ENCODE data around the gene CNTN1.
"Not testable (repeated sequence)": the region's sequence is repeated elsewhere in the genome, so short reads cannot be mapped to it uniquely, and the experiment has no call there.

CNTN1 gene

DNA sequence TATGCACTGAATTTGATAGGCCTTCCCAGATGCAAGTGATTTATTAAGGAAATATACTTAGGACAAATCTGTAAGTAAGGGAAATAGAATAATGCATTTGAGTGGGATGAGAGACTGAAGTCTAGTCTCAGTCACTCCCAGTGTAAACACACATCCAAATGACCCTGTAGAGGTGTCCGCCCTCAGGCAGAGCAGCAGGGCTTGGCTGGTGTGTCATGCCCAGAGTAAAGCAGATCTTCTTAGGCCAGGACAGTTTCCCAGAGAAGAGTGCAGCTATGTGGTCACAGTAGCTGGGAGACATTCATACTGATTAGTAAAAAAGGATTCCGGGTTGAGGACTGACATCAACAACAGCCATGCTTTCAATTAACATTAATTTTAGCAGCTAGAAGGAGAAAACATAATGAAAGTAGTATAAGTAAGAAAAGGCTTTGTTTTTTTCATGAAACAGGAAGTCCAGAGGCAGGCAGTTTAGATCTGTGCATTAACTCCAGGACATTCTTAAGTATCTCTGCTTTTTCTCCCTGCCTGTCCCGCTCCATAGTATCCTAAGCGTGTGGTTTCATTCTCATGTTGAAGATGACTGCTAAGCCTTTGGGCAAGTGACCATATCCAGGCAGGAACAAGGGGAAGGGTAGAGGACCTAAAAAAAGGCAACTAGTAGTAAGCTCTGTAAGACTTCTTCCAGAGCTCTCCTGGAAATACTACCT lies 35.7 kb downstream of the CNTN1 start:
- H3K4me3 ChIP-seq (ENCODE audit: low read length): no peak overlapping the region
- TF ChIP-seq ZNF274 (IDR thresholded peaks at IDR 0.05; ENCODE audit: low read depth, low read length): no peak

DNA sequence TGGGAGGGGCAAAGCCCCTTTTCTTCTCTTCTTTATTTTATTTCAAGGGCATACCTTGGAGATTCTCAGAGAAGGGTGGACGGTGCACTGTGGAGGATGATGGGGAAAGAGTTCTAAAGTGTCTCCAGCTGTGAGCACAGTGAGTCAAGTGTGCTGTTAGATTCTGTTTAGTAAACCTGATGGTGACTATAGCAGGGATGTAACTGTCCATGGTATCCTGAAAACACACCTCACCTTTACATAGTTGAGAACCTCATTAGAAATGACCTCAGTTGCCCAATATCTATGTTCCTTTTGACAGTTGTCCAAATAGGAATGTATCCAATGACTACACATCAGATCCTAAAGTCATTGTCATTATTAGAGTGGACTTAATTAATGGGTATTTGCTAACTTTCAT lies 38.0 kb downstream of the CNTN1 start:
- no peak for TF ChIP-seq ZNF274 (IDR thresholded peaks at IDR 0.05; ENCODE audit: low read depth, low read length)
- H3K4me3 ChIP-seq (ENCODE audit: low read length): no peak overlapping the region

DNA sequence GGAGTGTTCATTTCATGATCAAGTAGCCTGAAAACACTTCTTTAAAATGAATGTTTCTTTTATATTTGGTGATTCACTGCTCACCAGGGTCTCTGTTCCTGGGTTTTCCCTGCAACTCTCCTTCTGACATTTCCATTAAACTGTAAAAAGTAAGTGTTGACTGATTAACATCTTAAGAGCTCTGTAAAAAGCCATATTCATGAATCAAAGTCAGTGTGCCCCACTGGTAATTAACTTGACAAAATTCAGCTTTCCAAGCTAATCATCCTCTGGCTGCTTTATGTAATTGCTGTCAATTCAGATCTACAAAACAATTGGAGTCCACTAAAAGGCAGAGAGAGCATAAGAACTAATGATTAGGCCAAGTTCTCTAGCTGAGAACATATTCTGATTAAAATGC lies 41.6 kb downstream of the CNTN1 start:
- no peak overlapping the region for H3K4me3 ChIP-seq (ENCODE audit: low read length)
- no peak for TF ChIP-seq ZNF274 (IDR thresholded peaks at IDR 0.05; ENCODE audit: low read depth, low read length)

DNA sequence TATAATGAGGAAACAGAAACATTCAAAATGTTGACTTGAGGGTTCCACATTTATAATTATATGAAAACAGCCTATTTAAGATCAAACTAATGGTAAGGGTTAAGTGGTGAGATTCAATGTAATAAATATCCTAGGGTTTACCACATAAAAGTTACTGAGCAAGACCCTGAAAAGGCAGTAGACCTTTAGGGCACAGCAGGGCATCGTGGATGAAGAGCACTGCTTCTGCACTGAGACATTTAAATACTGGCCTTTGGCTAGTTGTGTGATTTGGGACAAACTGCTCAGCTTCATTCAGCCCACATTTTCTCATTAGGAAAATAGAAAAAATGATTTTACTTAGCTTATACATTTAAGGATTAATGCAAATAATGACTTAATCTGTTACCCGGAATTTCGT lies 42.0 kb downstream of the CNTN1 start:
- TF ChIP-seq ZNF274 (IDR thresholded peaks at IDR 0.05; ENCODE audit: low read depth, low read length): no peak
- H3K4me3 ChIP-seq (ENCODE audit: low read length): no peak overlapping the region

DNA sequence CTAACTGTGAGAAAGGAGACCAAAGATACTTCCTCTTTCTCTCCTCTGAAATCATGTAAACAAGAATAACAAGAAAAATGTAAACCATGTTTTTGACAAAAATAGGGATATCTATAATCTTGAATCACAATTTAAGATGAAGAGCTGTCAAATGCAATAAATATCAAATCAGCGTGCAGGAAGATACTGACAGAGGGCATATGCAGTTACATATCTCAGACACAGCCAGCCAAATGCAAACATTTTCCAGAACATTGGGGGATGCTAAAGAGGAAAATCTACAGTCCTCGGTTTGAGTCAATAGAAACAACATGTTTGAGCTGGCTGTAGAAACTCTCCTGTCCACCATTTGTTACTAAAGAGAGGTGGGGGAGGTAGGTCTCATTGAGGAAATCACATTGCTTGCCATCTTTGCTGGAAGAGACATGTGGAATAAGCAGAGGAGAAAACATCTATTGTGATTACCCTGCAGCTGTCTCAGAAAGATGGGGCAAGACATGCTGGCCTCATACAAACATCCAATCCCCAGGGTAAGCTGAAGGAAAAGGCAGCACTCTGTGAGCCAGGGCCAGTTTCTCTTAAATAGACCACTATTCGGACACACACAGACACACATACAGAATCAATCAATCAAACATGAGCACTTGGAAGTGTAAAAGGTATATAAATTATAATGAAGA lies 43.5 kb downstream of the CNTN1 start:
- TF ChIP-seq ZNF274 (IDR thresholded peaks at IDR 0.05; ENCODE audit: low read depth, low read length): no peak
- no peak overlapping the region for H3K4me3 ChIP-seq (ENCODE audit: low read length)

DNA sequence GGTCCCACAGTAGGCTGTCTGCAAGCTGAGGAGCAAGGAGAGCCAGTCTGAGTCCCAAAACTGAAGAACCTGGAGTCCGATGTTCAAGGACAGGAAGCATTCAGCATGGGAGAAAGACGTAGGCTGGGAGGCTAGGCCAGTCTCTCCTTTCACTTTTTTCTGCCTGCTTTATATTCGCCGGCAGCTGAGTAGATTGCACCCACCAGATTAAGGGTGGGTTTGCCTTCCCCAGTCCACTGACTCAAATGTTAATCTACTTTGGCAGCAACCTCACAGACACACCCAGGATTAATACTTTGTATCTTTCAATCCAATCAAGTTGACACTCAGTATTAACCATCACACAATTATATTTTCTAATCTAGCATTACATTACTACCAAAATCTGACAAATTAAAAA lies 45.2 kb downstream of the CNTN1 start:
- H3K4me3 ChIP-seq (ENCODE audit: low read length): not testable (repeated sequence)

DNA sequence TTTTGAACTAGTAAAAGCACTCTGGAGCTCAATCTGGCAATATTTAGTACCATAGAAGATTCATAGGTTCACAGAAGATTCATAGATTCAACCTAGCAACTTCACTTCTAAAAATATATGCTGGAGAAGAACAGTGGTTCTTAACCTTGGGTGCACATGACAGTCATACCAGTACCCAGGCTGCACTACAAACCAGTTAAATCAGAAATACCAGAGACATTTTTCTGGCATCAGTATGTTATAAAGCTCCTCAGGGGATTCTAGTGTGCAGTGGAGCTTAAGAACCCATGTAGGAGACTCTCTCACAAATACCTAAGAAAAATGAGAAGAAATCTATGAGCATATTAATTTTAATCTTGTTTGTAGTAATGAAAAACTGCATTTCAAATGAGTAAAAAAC lies 46.6 kb downstream of the CNTN1 start:
- TF ChIP-seq ZNF274 (IDR thresholded peaks at IDR 0.05; ENCODE audit: low read depth, low read length): no peak
- no peak overlapping the region for H3K4me3 ChIP-seq (ENCODE audit: low read length)

DNA sequence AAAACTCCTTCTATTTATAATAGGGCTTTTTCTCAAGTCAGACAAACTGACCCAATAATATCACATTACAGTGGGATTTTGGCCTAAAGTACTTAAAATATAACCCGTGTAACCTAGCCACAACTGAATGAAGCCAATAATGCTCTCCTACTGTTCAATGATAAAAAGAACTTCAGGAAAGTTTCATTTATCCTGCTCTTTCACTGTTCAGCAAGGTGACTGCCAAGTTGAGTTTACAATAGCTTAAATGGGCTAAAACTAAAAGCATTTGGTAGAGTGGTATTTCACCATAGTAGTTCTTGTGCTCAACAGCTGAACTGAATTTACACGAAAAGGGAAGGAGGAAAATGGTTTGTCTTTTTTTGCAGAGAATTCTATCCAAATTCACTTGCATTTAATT lies 49.8 kb downstream of the CNTN1 start:
- TF ChIP-seq ZNF274 (IDR thresholded peaks at IDR 0.05; ENCODE audit: low read depth, low read length): no peak
- no peak overlapping the region for H3K4me3 ChIP-seq (ENCODE audit: low read length)

DNA sequence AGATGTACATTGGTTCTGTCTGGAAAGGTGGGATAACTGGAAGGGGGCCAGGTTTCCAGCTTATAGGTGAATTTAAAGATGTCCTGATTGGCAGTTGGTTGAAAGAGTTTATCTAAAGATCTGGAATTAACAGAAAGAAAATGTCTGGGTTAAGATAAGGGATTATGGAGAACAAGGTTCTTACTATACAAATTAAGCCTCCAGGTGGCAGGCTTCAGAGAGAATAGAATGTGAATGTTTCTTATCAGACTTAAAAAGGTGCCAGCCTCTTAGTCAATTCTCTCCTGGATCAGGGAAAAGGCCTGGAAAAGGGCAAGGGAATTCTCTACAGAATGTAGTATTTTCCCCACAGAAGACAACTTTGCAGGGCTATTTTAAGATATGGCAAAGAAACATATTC lies 53.1 kb downstream of the CNTN1 start:
- H3K4me3 ChIP-seq (ENCODE audit: low read length): no peak overlapping the region
- TF ChIP-seq ZNF274 (IDR thresholded peaks at IDR 0.05; ENCODE audit: low read depth, low read length): no peak

DNA sequence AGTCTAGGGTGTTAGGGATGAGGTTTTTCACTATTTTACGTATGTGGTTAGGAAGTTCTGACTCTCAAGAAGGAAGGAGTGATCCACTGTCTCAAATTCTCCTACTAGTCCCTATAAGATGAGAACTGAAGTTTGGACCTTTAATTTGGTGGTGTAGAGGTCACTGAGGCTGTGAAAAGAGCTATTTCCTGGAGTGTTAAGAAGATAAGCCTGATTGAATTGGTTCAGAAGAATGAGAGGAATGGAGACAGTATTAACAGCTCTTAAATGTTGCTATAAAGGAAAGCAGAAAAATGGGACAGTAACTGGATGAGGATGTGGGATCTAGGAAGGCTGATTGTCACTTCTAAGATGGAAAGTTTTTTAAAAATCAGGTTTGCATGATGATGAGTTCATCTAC lies 57.6 kb downstream of the CNTN1 start:
- no peak for TF ChIP-seq ZNF274 (IDR thresholded peaks at IDR 0.05; ENCODE audit: low read depth, low read length)
- H3K4me3 ChIP-seq (ENCODE audit: low read length): no peak overlapping the region

DNA sequence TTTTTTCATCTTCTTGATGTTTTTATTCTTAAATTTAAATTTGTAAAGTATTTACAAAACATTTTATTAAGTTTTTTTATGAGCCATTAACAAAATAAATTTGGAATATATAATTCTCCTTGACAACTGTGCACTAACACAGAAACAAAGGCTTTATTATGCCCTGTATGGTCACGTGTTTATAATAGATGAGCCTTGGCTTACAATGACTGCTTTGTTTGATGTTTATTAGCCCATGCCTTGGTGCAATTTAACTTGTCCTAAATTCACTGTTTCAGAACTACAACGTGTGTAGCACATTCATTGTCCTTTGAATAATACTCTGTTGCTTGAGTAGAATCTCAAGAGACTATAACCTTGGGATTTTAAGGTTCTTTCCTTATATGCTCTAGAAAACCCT lies 59.8 kb downstream of the CNTN1 start:
- no peak overlapping the region for H3K4me3 ChIP-seq (ENCODE audit: low read length)
- no peak for TF ChIP-seq ZNF274 (IDR thresholded peaks at IDR 0.05; ENCODE audit: low read depth, low read length)

DNA sequence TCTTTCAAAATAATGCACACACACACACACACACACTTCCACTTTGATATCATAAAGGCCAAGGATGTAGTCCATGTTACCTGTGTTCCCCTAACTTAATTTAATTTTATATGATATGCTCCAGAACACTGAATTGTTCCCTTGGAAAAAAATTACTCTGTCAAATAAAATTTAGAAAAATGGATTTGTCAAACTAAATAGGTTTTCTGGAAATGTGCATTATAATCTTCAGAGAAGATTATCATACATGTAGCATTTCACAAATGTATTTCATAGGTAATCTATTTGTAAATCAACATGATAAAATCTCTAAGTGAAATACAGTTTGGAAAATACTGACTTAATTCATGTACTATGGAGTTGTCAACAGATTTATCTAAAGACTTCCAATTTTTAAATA lies 68.6 kb downstream of the CNTN1 start:
- H3K4me3 ChIP-seq (ENCODE audit: low read length): no peak overlapping the region
- TF ChIP-seq ZNF274 (IDR thresholded peaks at IDR 0.05; ENCODE audit: low read depth, low read length): no peak

DNA sequence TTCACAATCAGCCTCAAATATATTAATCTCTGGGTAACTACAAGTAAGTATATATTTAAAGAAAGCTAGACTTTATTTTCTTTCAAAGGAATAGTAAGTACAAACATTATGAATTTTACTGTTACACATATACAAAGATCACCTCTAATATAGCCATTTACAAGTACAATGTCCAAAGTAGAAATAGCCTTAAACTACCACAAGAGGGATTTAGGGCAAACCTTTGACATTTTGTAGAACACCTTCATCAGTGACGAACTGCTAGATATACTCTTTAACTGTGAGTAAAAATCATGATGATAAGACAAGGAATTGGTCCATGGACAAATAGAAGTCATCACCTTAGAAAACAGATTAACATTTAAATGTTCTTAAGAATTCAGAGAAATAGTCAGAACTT lies 69.8 kb downstream of the CNTN1 start:
- H3K4me3 ChIP-seq (ENCODE audit: low read length): no peak overlapping the region
- no peak for TF ChIP-seq ZNF274 (IDR thresholded peaks at IDR 0.05; ENCODE audit: low read depth, low read length)

DNA sequence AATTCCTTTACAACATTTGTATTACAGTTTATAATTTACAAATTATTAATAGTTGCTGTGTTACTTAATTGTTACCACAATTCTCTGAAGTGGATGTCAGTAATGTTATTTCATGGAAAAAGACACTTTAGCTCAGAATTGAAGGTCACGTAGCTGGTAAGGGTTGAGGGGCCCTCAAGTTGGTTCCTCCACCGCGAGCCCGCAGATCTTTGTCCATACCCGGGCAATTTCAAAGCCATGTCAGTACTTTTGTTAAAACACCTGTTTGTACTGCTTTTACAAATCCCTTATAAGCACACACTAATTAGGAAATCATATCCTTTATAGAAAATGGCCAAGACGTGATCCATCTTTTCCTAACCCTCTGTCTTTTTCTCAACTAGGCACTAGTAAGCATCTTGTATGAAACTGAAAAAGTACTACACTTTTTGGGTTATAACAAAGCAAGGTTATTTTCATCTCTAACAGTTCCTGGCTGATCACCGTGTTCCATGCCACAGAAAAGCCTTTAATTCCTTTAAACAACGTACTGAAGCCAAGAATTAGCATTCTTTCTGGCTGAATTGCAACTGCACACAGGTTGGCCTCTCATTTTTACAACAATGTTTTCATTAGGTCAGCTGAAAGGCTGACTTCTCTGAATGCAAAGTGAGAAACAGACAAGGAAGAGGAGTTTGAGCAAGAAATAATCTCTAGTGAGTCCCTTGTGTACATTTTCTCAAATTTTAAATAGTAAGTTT lies 76.1 kb downstream of the CNTN1 start:
- H3K4me3 ChIP-seq (ENCODE audit: low read length): no peak overlapping the region
- TF ChIP-seq ZNF274 (IDR thresholded peaks at IDR 0.05; ENCODE audit: low read depth, low read length): no peak

DNA sequence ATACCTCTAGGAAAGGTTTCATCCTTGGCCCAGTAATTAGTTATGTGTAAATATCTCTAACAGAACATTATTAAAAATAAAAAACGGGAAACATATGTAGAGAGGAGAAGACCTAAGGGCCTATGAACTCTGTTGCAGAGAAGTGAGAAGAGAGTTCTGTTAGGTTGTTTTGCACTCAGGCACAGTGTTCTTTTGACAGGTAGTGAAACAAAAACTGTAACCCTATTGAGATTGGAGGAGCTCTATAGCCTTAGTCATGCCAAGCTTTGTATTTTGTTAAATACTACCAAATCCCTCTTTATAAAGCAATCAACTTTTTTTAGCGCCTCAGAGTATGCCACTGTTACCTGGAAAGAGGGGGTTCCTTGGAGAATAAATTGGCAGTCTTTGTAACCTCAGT lies 77.6 kb downstream of the CNTN1 start:
- no peak overlapping the region for H3K4me3 ChIP-seq (ENCODE audit: low read length)
- TF ChIP-seq ZNF274 (IDR thresholded peaks at IDR 0.05; ENCODE audit: low read depth, low read length): no peak

Measured in GM08714 (cell line).